Mesodermal cell (in vitro differentiated cells): ENCODE data around the gene CRISP2.

Source experiments
- H3K27ac ChIP-seq: 2 replicates; pipeline ENCODE4 v1.7.0; 2013; ENCODE audit warnings: mild to moderate bottlenecking, low read depth, low read length, moderate library complexity; ENCODE audit not compliant: severe bottlenecking
- H3K36me3 ChIP-seq: 2 replicates; pipeline ENCODE4 v1.7.1; 2013; ENCODE audit warnings: mild to moderate bottlenecking, low read length, moderate library complexity; ENCODE audit not compliant: control insufficient read depth, insufficient read depth
- H3K4me1 ChIP-seq: one replicate; pipeline ENCODE4 v1.7.1; 2013; ENCODE audit warnings: mild to moderate bottlenecking, low read length; ENCODE audit not compliant: insufficient read depth, control insufficient read depth, poor library complexity, severe bottlenecking
- H3K4me3 ChIP-seq: 2 replicates; pipeline ENCODE4 v1.7.0; 2013; ENCODE audit warnings: low read length, control low read depth, mild to moderate bottlenecking; ENCODE audit not compliant: insufficient read depth, poor library complexity, severe bottlenecking; ENCODE audit errors: extremely low read depth
- H3K9me3 ChIP-seq: 2 replicates; pipeline ENCODE4 v1.7.1; 2013; ENCODE audit warnings: mild to moderate bottlenecking, low read length, moderate library complexity; ENCODE audit not compliant: control insufficient read depth
- WGBS, 2 experiments: methylation state at CpG; one replicate each; pipeline ENCODE4 v1.1.5; 2013; ENCODE audit warnings: missing lambda C conversion rate in 2 of 2; ENCODE audit not compliant: insufficient coverage in 2 of 2; 5-methylcytosine and 5-hydroxymethylcytosine counted together

CRISP2 gene

GRCh38 chr6:49662231-49662891 is 51.0 kb downstream of the CRISP2 start:
- Histone ChIP-seq H3K9me3 (no peaks in the 10 kb centered on the region), H3K4me1 (peaks cover 7% of the 10 kb centered on the region), H3K27ac (no peak overlapping the region), H3K4me3 (no peak overlapping the region), H3K36me3 (no peaks in the 10 kb centered on the region)
- no CpG with 5 or more reads among the region's 1 CpG for WGBS, 2 experiments

DNA sequence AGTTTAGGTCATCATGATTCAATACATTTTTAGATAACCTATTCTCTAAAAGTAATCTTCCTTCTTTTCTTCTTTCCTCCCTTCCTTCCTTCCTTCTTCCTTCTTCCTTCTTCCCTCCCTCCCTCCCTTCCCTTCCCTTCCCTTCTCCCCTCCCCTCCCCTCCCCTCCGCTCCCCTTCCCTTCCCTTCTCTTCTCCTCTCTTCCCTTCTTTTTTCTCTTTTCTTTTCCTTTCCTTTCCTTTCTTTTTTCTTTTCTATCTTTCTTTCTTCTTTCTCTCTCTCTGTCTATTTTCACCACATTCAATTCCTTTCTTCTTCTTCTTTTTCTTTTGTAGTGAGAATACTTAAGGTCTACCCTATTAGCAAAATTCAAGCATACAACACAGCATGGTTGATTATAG is 59.4 kb downstream of the CRISP2 start:
- no peak overlapping the region for H3K27ac ChIP-seq
- H3K36me3 ChIP-seq: no peaks in the 10 kb centered on the region
- 60% methylated on average over 1 of the region's 1 CpG; no CpG with 5 or more reads in 1 of the 2 experiments for WGBS, 2 experiments
- no peaks in the 10 kb centered on the region for H3K4me1 ChIP-seq
- no peak overlapping the region for H3K4me3 ChIP-seq
- no peaks in the 10 kb centered on the region for H3K9me3 ChIP-seq

GRCh38 chr6:49653438-49653837 is 59.9 kb downstream of the CRISP2 start:
- Histone ChIP-seq H3K9me3 (no peaks in the 10 kb centered on the region), H3K4me3 (no peak overlapping the region), H3K27ac (no peak overlapping the region), H3K4me1 (no peaks in the 10 kb centered on the region), H3K36me3 (no peaks in the 10 kb centered on the region)
- WGBS, 2 experiments: 80% methylated on average over 1 of the region's 2 CpGs; no CpG with 5 or more reads in 1 of the 2 experiments

- no peaks in the 10 kb centered on the region for H3K36me3 ChIP-seq
- H3K9me3 ChIP-seq: no peaks in the 10 kb centered on the region
- WGBS, 2 experiments: 86 to 94% methylated on average over 2 of the region's 2 CpGs
- no peaks in the 10 kb centered on the region for H3K4me1 ChIP-seq
- H3K27ac ChIP-seq: no peak overlapping the region
- no peak overlapping the region for H3K4me3 ChIP-seq
Measured at GRCh38 chr6:49651239-49651638, 62.1 kb downstream of the CRISP2 start.

GRCh38 chr6:49649988-49650387 is 63.4 kb downstream of the CRISP2 start:
- H3K4me3 ChIP-seq: no peak overlapping the region
- no peaks in the 10 kb centered on the region for H3K36me3 ChIP-seq
- H3K9me3 ChIP-seq: no peaks in the 10 kb centered on the region
- no peaks in the 10 kb centered on the region for H3K4me1 ChIP-seq
- no peak overlapping the region for H3K27ac ChIP-seq
- WGBS, 2 experiments: 100% methylated on average over 1 of the region's 1 CpG; no CpG with 5 or more reads in 1 of the 2 experiments

GRCh38 chr6:49648036-49648435 is 65.3 kb downstream of the CRISP2 start:
- Histone ChIP-seq H3K36me3 (no peaks in the 10 kb centered on the region), H3K4me3 (no peak overlapping the region), H3K4me1 (no peaks in the 10 kb centered on the region), H3K9me3 (no peaks in the 10 kb centered on the region), H3K27ac (no peak overlapping the region)

GRCh38 chr6:49647476-49647875 is 65.9 kb downstream of the CRISP2 start:
- no peak overlapping the region for H3K27ac ChIP-seq
- H3K4me1 ChIP-seq: no peaks in the 10 kb centered on the region
- WGBS, 2 experiments: 83 to 88% methylated on average over 1 of the region's 2 CpGs
- no peak overlapping the region for H3K4me3 ChIP-seq
- no peaks in the 10 kb centered on the region for H3K36me3 ChIP-seq
- no peaks in the 10 kb centered on the region for H3K9me3 ChIP-seq

DNA sequence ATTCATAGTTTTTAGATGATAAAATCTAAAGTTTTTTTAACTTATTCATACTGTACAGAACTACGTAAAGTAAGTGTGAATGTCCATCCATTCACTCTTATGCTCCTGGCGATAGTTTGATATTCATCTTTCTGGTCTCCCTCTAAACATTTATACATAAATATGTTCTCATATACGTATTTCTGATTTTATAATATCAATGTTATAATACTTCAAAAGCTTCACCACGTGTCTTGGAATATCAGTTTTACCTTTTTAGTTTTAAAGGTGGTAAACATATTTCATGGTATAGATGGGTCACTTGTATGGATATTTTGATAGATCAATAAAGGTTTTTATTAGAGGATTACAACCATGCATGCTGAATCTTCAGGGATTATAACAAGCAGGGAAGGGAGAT is 66.4 kb downstream of the CRISP2 start:
- 100% methylated on average over 1 of the region's 4 CpGs; no CpG with 5 or more reads in 1 of the 2 experiments for WGBS, 2 experiments
- H3K9me3 ChIP-seq: no peaks in the 10 kb centered on the region

DNA sequence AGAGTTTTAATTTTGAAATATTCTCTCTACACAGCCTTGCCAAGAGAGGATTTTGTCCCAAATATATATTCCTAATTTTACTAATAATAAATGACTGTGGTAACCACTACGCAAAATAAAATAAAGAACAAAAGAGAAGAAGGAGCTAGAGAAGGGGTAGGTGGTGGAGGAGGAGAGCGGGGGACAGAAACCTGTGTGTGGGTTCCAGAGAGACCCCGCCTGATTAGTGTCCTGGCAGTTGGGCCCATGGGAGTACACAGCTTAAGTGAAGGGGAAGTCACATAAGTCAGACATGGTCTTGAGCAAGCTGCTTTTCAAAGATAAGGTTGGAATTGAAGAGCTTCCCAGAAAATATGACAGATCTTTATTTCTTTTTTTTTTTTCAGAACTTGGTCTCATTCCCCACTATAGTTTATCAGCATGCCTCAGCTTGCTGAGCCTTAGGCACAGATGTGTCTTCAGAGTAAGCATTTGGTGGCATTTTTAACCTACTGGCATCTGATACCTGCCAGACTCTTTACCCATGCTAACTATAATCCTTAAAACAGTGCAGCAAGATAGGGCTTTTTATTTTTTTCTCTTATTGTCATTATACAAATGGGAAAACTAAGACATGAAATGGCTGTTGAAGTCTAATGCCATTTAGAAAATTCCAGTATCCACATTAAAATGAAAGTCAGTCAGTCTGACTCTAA is 67.1 kb downstream of the CRISP2 start:
- no peaks in the 10 kb centered on the region for H3K4me1 ChIP-seq
- H3K4me3 ChIP-seq: no peak overlapping the region
- no peaks in the 10 kb centered on the region for H3K9me3 ChIP-seq
- 68 to 94% methylated on average over 2 of the region's 3 CpGs for WGBS, 2 experiments
- H3K36me3 ChIP-seq: no peaks in the 10 kb centered on the region
- no peak overlapping the region for H3K27ac ChIP-seq

More for the DNA sequence above, 66.4 kb downstream of the CRISP2 start:
- Histone ChIP-seq H3K27ac (no peak overlapping the region), H3K4me3 (no peak overlapping the region), H3K36me3 (no peaks in the 10 kb centered on the region), H3K4me1 (no peaks in the 10 kb centered on the region)

- no peaks in the 10 kb centered on the region for H3K4me1 ChIP-seq
- no peak overlapping the region for H3K27ac ChIP-seq
- no peaks in the 10 kb centered on the region for H3K9me3 ChIP-seq
- no peak overlapping the region for H3K4me3 ChIP-seq
- 100% methylated on average over 1 of the region's 3 CpGs; no CpG with 5 or more reads in 1 of the 2 experiments for WGBS, 2 experiments
- H3K36me3 ChIP-seq: no peaks in the 10 kb centered on the region
Measured at GRCh38 chr6:49645139-49645538, 68.2 kb downstream of the CRISP2 start.
